Measurements from ENCODE around the gene NCKIPSD. TPM values are rescaled to one million over a fixed set of nuclear protein-coding genes. Genes with fewer than 3 reads are reported as not detected.
"Not testable (repeated sequence)": the region's sequence is repeated elsewhere in the genome, so short reads cannot be mapped to it uniquely, and the experiment has no call there.

The NCKIPSD gene
- total RNA-seq, 4 donors from 2014 or later: 32.4 to 88.5 (median 51.8) TPM

GRCh38 chr3:48723725-48724124 lies 38.0 kb upstream of the NCKIPSD start:
- Histone ChIP-seq H3K27ac (no peak overlapping the region), H3K4me3 (no peak overlapping the region), H3K27me3 (no peaks in the 10 kb centered on the region), H3K4me1 (no peaks in the 10 kb centered on the region), H3K36me3 (no peaks in the 10 kb centered on the region), H3K9me3 (no peaks in the 10 kb centered on the region)
- DNase-seq (ENCODE audit: low spot score in 2 of 2): no peak
- TF ChIP-seq EP300 (IDR thresholded peaks at IDR 0.05): no peak
- no peak for TF ChIP-seq CTCF (IDR thresholded peaks at IDR 0.05)
- no peak for TF ChIP-seq POLR2A (IDR thresholded peaks at IDR 0.05)
- 84 to 92% methylated on average over 7 of the region's 7 CpGs for WGBS, 2 donors

GRCh38 chr3:48723293-48723692 lies 37.6 kb upstream of the NCKIPSD start:
- not testable (repeated sequence) for DNase-seq (ENCODE audit: low spot score in 2 of 2); H3K27ac ChIP-seq; H3K36me3 ChIP-seq; H3K4me1 ChIP-seq; H3K27me3 ChIP-seq; H3K4me3 ChIP-seq; H3K9me3 ChIP-seq
- WGBS, 2 donors: 82% methylated on average over 3 of the region's 3 CpGs

- Histone ChIP-seq H3K9me3 (no peaks in the 10 kb centered on the region), H3K4me1 (peaks cover 0 to 44% (median 16%) of the 10 kb centered on the region in 4 donors), H3K27me3 (no peaks in the 10 kb centered on the region), H3K27ac (peak within 1 kb of the TSS; percentile 82 to 93 (median 83)), H3K4me3 (peak within 1 kb of the TSS; percentile 63 to 89 (median 82)), H3K36me3 (peaks cover 0 to 24% (median 0%) of the 10 kb centered on the region in 3 donors)
- 2% methylated on average over 22 to 38 of the region's 38 CpGs for WGBS, 2 donors
- DNase-seq (ENCODE audit: low spot score in 2 of 2): peak; percentile 96
- TF ChIP-seq EP300 (IDR thresholded peaks at IDR 0.05) (peak; percentile 84 to 95), CTCF (IDR thresholded peaks at IDR 0.05) (peak in 1 of 5 experiments; percentile 18), POLR2A (IDR thresholded peaks at IDR 0.05) (peak; percentile 56 to 90)
Observed at GRCh38 chr3:48716982-48717746, 31.4 kb upstream of the NCKIPSD start, which contains the start of gene IP6K2. Gene IP6K2, minus strand, starts transcription at chr3:48717221. Its CDS starts 21,930 bp downstream, at chr3:48695291.

- Histone ChIP-seq H3K9me3 (no peaks in the 10 kb centered on the region), H3K36me3 (peaks cover 0 to 27% (median 0%) of the 10 kb centered on the region in 3 donors), H3K4me3 (peak overlapping the region; percentile 63 to 89 (median 82)), H3K27ac (peak overlapping the region; percentile 82 to 93 (median 83)), H3K4me1 (peaks cover 0 to 50% (median 18%) of the 10 kb centered on the region in 4 donors), H3K27me3 (no peaks in the 10 kb centered on the region)
- WGBS, 2 donors: 0 to 1% methylated on average over 16 of the region's 16 CpGs
- no peak for TF ChIP-seq CTCF (IDR thresholded peaks at IDR 0.05)
- no peak for TF ChIP-seq POLR2A (IDR thresholded peaks at IDR 0.05)
- TF ChIP-seq EP300 (IDR thresholded peaks at IDR 0.05): no peak
- no peak for DNase-seq (ENCODE audit: low spot score in 2 of 2)
Observed at GRCh38 chr3:48716508-48716981, 30.8 kb upstream of the NCKIPSD start.

GRCh38 chr3:48715174-48715800 lies 29.6 kb upstream of the NCKIPSD start:
- H3K4me3 ChIP-seq: peak overlapping the region in 2 of 4 donors; percentile 82 to 89
- no peak for TF ChIP-seq POLR2A (IDR thresholded peaks at IDR 0.05)
- no peak for TF ChIP-seq CTCF (IDR thresholded peaks at IDR 0.05)
- TF ChIP-seq EP300 (IDR thresholded peaks at IDR 0.05): no peak
- DNase-seq (ENCODE audit: low spot score in 2 of 2): no peak
- H3K4me1 ChIP-seq: peaks cover 0 to 55% (median 21%) of the 10 kb centered on the region in 4 donors
- peaks cover 0 to 38% (median 0%) of the 10 kb centered on the region in 3 donors for H3K36me3 ChIP-seq
- H3K27ac ChIP-seq: no peak overlapping the region
- no peaks in the 10 kb centered on the region for H3K9me3 ChIP-seq
- H3K27me3 ChIP-seq: no peaks in the 10 kb centered on the region

Measured in tibial nerve (tissue), 4 donors.